DOHH2 (cell line): ENCODE results near the gene FBXW12.

Source experiments
- CTCF ChIP-seq: fragments of 200-600 bp; sonication (generic); IDR thresholded peaks from one replicate; pipeline ENCODE4 v1.5.1; 2014; ENCODE audit warnings: antibody characterized with exemption, mild to moderate bottlenecking, low read depth, low read length; ENCODE audit not compliant: poor library complexity, severe bottlenecking
- EZH2phosphoT487 ChIP-seq: fragments of 200-600 bp; sonication (generic); IDR thresholded peaks from 2 replicates; pipeline ENCODE4 v1.6.1; 2017; ENCODE audit warnings: borderline replicate concordance, mild to moderate bottlenecking, antibody characterized with exemption, low read length, moderate library complexity, mixed read lengths

GRCh38 chr3:48422272-48422671 lies 50.3 kb downstream of the FBXW12 start:
- TF ChIP-seq CTCF (peak; percentile 50), EZH2phosphoT487 (no peak)
